ENCODE measurements around the gene NOD2.

DNA sequence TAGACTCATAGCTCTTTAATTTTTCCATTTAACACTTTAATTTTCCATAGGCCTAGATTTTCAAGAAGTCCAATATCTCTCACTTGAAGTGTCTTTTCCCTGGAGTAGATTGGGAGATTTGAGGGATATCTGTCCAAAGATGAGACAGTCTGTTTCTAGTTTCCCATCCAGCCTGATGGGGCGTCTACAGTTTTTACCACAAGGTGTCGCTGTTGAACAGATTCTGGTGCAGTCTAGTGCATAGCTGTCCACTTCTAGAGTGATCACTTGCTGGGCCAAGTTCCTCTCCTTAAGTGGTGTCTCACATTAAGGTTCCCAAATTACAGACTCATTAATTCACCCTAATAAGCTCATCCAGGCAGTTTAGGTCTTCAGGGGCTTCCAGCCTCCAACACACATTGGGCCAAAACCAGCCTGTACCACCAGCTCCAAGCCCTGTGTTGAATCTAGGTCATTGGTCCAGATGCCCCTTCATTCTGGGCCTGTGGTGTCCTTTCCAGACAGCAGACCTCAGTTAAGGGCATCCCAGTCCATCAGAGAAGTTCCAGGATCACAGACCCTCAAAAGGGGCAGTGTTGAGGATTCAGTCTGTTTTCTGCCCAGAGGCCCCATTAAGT, 21.7 kb upstream of the NOD2 start:
- TF ChIP-seq CTCF (IDR thresholded peaks at IDR 0.05) (peak; percentile 83), EZH2phosphoT487 (IDR thresholded peaks at IDR 0.05) (no peak)

Measured in neural progenitor cell (in vitro differentiated cells).